Islet of Langerhans (tissue), 1 donor: ENCODE results near the gene ZRSR2.
A peak's percentile ranks its signal among the peaks of the same experiment; 100 is the strongest.

Experiments used
- FAIRE-seq: peaks from one replicate; lab custom pipeline; 2011; peaks lifted over from hg19 to GRCh38; lab: Jason Lieb, UNC

The ZRSR2 gene

GRCh38 chrX:15854080-15854655, 63.9 kb downstream of the ZRSR2 start:
- FAIRE-seq, result no peak

DNA sequence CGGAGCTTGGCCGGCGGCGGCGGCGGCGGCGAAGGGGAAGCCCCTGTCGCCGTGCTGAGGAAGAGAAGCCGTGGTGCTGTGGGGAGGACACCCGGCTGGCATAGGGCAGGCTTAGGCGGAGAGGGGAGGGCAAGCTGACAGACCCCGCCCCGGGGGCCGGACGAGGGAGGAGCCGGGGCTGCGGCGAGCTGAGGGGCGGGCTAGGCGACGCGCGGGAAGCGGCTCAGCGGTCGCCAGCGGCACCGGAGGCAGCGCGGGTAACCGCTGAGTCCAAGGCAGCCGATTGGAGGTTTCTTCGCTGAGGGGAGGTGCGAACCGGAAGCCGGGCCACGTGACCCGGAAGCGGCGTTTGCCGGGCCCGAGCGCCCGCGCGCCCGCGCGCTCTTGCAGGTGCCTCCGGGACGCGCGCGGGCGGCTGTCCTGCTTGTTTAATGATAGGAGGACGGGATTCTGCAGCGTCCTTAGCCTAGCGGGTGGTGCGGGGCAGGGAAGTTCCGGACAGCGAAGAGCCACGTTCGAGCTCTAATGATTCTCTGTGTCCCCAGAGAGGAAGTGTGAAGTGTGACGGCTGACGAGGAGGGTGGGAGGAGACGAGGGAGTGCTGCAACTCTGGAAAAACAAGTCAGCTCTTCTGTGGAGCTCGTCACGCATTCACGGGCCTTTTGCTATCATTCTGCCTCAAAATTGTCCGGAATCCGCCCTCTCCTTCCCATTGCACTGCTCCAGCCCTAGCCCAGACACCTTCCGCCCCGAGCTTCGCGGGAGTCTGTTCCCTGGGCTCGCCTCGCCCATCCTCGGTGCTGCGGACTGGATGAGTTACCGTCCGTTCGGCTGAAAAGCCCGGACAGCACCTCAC, 64.7 kb downstream of the ZRSR2 start, which contains the start of gene AP1S2:
Gene AP1S2, minus strand, starts transcription at position 102 of the 856 bp plus-strand sequence. CDS start 2,289 bp downstream, outside the sequence.
- peak; percentile 45 for FAIRE-seq

GRCh38 chrX:15855568-15856221, 65.4 kb downstream of the ZRSR2 start:
- FAIRE-seq, result no peak

DNA sequence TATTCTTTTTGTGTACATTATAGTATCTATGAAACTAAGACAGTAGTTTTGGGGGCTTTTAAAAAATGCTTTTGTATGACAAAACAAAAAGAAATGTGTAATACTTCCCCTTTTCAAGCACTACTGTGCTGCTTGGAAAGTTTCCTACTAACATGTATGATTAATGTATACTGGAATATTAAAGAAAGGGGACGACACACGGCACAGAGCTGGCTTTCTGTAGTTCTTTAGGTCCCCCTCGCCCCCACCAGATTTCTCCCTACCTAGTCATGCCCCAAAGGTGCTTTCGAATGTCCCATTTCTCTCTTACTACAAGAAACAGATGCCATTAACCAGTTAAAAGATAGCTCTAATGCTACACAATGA, 65.9 kb downstream of the ZRSR2 start:
- no peak for FAIRE-seq

DNA sequence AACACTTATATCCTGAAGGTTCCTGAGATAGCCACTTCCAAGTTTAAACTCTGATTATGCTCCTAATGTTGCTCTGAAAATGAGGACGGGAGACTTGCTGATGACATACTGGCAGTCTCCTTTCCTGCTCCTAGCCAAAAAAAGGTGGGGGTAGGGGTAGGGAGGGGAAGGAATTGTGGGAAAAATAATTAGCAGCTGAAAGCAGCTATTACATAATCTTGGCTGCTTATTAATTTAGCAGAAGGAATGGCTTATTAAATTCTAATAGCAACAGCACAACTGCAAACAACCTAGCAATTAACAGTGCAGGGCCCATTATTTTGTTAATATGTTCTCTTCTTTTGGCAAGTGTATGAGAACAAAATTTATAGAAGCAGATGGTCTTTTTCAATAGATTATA, 66.4 kb downstream of the ZRSR2 start:
- no peak for FAIRE-seq

DNA sequence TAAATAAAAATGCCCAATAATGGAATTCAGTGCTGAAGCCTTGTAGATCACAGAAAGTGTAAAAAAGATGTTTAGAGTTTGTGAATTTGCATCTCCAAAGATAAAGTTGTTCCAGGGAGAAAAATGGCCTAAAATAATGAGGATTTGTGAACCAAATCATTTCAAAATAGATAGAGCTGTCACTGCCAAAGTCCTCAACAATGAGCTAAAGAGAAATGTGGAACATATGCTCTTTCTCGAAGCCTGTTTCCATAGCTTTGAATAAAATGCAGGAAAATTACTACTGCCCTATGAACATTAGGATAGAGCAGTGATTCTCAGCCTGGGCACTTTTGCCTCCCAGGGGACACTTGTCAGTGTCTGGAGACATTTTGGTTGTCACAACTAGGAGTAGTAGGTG, 67.8 kb downstream of the ZRSR2 start:
- no peak for FAIRE-seq

DNA sequence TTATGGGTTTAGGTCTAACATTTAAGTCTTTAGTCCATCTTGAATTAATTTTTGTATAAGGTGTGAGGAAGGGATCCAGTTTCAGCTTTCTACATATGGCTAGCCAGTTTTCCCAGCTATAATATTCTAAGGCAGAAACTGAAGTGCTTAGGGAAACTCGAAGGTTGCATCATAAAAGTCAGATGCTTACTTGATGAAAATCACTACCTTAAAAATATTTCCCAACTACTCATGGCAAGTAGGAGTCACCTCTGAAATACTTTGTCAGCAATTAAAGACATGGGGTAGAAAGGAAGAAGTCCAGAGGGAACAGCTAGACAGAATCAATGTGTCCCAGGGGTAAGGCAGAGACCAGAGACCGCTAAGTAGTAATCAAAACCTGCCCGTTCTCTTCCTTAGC, 70.6 kb downstream of the ZRSR2 start:
- FAIRE-seq, result no peak

DNA sequence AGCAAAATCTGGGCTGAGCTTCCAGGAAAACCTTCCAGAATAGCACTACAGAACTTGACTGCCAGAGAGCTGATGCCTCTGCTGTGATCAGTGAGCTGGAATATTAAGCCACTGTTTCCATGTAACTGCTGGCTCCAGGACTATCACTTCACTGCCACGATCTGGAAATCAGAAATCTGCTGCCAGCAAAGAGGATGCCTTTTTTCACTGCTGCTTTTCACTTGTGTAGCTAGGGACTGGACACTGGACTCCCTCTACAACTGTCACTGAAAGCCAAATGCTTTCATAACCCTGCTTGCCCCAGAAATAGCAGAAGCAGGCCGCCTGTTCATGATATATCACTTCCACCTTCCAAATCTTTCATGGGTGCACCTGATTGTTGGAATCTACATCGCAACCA, 73.7 kb downstream of the ZRSR2 start:
- no peak for FAIRE-seq

DNA sequence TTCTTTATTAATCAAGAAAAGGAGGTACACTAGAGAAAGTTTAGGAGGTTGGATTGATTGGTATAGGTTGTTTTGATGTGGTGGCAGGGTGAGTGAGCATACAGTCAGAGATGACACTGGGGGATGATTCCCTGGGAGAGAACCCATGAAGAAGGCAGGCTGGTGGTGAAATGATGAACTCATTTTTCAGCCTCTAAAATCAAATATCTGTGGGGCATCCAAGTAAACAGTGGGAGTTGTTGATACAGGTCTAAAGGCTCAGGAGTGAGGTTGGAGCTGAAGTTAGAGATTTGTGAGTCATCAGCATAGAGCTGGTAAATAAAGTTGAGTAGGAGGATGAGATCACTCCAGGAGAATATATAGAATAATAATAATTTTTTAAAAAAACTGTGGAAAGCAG, 74.3 kb downstream of the ZRSR2 start:
- FAIRE-seq, result no peak

- FAIRE-seq, result no peak
Measured at GRCh38 chrX:15866147-15866546, 75.9 kb downstream of the ZRSR2 start.

- no peak for FAIRE-seq
Measured at GRCh38 chrX:15869695-15870094, 79.4 kb downstream of the ZRSR2 start.

DNA sequence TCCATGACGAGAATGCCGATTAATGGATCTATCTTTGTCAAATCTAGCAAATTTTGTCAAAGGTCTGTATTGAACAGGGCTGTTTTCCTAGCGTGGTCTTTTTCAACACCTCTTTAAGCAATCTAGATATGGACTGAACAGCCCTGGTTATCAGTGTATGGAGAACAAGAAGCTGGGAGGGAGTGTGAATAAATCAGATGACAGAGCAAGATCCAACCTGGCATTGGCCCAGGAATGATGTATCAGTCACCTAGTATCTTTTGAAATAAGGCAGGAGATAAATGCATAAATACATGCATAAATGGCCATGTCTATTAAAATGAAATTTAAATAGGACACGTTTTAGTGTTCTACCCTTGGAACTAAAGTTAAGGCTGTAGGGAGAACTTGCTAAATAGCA, 80.0 kb downstream of the ZRSR2 start:
- no peak for FAIRE-seq
